ENCODE measurements around the gene RPS6KA2.

RPS6KA2 gene

DNA sequence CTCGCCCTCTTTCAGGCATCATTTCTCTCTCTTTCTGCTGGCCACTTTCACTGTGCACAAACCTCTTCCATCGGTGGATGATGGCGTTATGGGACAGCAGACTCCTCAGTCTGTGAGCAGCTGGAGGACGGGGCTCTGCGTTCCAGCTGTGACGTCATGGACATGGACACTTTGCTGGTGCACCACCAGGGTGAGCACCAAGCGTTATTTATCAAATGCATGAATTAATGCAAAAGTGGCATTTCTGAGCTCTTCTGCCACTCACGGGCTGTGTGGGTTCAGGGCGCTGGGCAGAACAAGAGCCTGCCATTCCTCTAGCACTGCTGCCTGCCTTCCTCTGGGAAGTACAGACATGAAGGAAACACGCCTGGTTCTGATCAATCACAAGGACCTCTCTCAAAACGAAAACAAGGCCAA lies 161.4 kb downstream of the RPS6KA2 start:
- Histone ChIP-seq H2BK5ac (ENCODE audit: low read depth, low read length, poor library complexity) (no peak overlapping the region), H2AK5ac (ENCODE audit: low read length) (no peak overlapping the region), H3K9me3 (ENCODE audit: insufficient read depth, low read depth, low read length) (no peaks in the 10 kb centered on the region), H3K79me1 (ENCODE audit: low read length) (no peaks in the 10 kb centered on the region), H3K4me3 (ENCODE audit: low read depth, low read length) (no peak overlapping the region), H3K9ac (ENCODE audit: low read length) (no peak overlapping the region), H3K36me3 (ENCODE audit: control insufficient read depth in 1 of 2, insufficient read depth in 2 of 2, low read length in 2 of 2) (peaks cover 5 to 8% of the 10 kb centered on the region in 2 experiments), H3K27me3 (ENCODE audit: insufficient read depth, low read length) (no peaks in the 10 kb centered on the region), H2BK12ac (ENCODE audit: low read length) (no peak overlapping the region), H3K14ac (ENCODE audit: low read length) (no peak overlapping the region), H4K12ac (ENCODE audit: low read depth, low read length) (no peak overlapping the region), H3K4ac (ENCODE audit: low read depth, low read length) (no peak overlapping the region), H4K8ac (ENCODE audit: low read depth, low read length) (no peak overlapping the region), H4K91ac (ENCODE audit: low read depth, low read length) (no peak overlapping the region), H3K4me1 (ENCODE audit: control insufficient read depth in 1 of 2, insufficient read depth in 2 of 2, low read length in 2 of 2) (peaks cover 3 to 17% of the 10 kb centered on the region in 2 experiments), H3K27ac (ENCODE audit: low read depth, low read length) (peak overlapping the region; percentile 3), H3K18ac (ENCODE audit: low read length) (no peak overlapping the region), H2BK120ac (ENCODE audit: insufficient read depth, low read length, poor library complexity) (no peak overlapping the region), H3K23ac (ENCODE audit: low read length) (no peak overlapping the region), H3K79me2 (ENCODE audit: control insufficient read depth, insufficient read depth, low read length, poor library complexity) (no peaks in the 10 kb centered on the region), H3K4me2 (ENCODE audit: low read length) (no peak overlapping the region), H2AFZ (ENCODE audit: insufficient read depth, low read length, poor library complexity) (no peak overlapping the region)
- DNase-seq, result peak in 1 of 2 donors; percentile 39
- WGBS (ENCODE audit: extremely low coverage, insufficient coverage, insufficient read length), result no CpG with 5 or more reads among the region's 11 CpGs

DNA sequence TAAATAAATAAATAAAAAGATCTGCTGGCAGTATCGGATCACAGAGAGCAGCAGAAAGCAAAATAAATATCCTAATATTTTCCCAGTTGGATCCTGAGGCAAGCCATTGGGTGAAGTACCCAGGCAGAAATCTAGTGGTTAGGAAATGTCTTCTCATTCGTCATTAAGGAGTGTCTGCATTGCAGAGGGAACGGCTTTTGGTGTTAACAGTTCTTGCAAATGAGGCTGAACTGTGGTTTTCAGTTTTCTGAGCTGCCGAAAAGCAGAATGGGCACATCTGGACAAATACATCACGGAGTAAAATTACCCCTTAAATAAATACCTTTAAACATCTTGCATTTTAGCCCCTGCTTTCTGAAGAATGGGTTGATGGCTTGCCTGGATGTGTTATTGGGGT lies 162.1 kb downstream of the RPS6KA2 start:
- Histone ChIP-seq H3K27me3 (ENCODE audit: insufficient read depth, low read length) (no peaks in the 10 kb centered on the region), H3K4me3 (ENCODE audit: low read depth, low read length) (no peak overlapping the region), H3K79me2 (ENCODE audit: control insufficient read depth, insufficient read depth, low read length, poor library complexity) (no peaks in the 10 kb centered on the region), H2AFZ (ENCODE audit: insufficient read depth, low read length, poor library complexity) (no peak overlapping the region), H2BK12ac (ENCODE audit: low read length) (no peak overlapping the region), H3K14ac (ENCODE audit: low read length) (no peak overlapping the region), H3K4ac (ENCODE audit: low read depth, low read length) (no peak overlapping the region), H3K4me2 (ENCODE audit: low read length) (no peak overlapping the region), H2BK5ac (ENCODE audit: low read depth, low read length, poor library complexity) (no peak overlapping the region), H4K91ac (ENCODE audit: low read depth, low read length) (no peak overlapping the region), H4K8ac (ENCODE audit: low read depth, low read length) (no peak overlapping the region), H4K12ac (ENCODE audit: low read depth, low read length) (no peak overlapping the region), H3K36me3 (ENCODE audit: control insufficient read depth in 1 of 2, insufficient read depth in 2 of 2, low read length in 2 of 2) (peaks cover 5 to 8% of the 10 kb centered on the region in 2 experiments), H3K18ac (ENCODE audit: low read length) (no peak overlapping the region), H3K27ac (ENCODE audit: low read depth, low read length) (no peak overlapping the region), H3K79me1 (ENCODE audit: low read length) (no peaks in the 10 kb centered on the region), H3K23ac (ENCODE audit: low read length) (no peak overlapping the region), H2AK5ac (ENCODE audit: low read length) (no peak overlapping the region), H3K4me1 (ENCODE audit: control insufficient read depth in 1 of 2, insufficient read depth in 2 of 2, low read length in 2 of 2) (peaks cover 6 to 15% of the 10 kb centered on the region in 2 experiments), H3K9ac (ENCODE audit: low read length) (no peak overlapping the region), H2BK120ac (ENCODE audit: insufficient read depth, low read length, poor library complexity) (no peak overlapping the region), H3K9me3 (ENCODE audit: insufficient read depth, low read depth, low read length) (no peaks in the 10 kb centered on the region)
- WGBS (ENCODE audit: extremely low coverage, insufficient coverage, insufficient read length), result no CpG with 5 or more reads among the region's 5 CpGs
- no peak for DNase-seq

- H4K91ac ChIP-seq (ENCODE audit: low read depth, low read length), result no peak overlapping the region
- no peak overlapping the region for H3K4me3 ChIP-seq (ENCODE audit: low read depth, low read length)
- no peak overlapping the region for H3K9ac ChIP-seq (ENCODE audit: low read length)
- H3K4me1 ChIP-seq (ENCODE audit: control insufficient read depth in 1 of 2, insufficient read depth in 2 of 2, low read length in 2 of 2), result peaks cover 6 to 14% of the 10 kb centered on the region in 2 experiments
- H3K14ac ChIP-seq (ENCODE audit: low read length), result no peak overlapping the region
- no peak overlapping the region for H3K18ac ChIP-seq (ENCODE audit: low read length)
- H2AK5ac ChIP-seq (ENCODE audit: low read length), result no peak overlapping the region
- H3K9me3 ChIP-seq (ENCODE audit: insufficient read depth, low read depth, low read length), result no peaks in the 10 kb centered on the region
- H3K4ac ChIP-seq (ENCODE audit: low read depth, low read length), result no peak overlapping the region
- H3K79me1 ChIP-seq (ENCODE audit: low read length), result no peaks in the 10 kb centered on the region
- no CpG with 5 or more reads among the region's 22 CpGs for WGBS (ENCODE audit: extremely low coverage, insufficient coverage, insufficient read length)
- no peak overlapping the region for H2BK120ac ChIP-seq (ENCODE audit: insufficient read depth, low read length, poor library complexity)
- H3K36me3 ChIP-seq (ENCODE audit: control insufficient read depth in 1 of 2, insufficient read depth in 2 of 2, low read length in 2 of 2), result peaks cover 5 to 6% of the 10 kb centered on the region in 2 experiments
- H2BK5ac ChIP-seq (ENCODE audit: low read depth, low read length, poor library complexity), result no peak overlapping the region
- H3K79me2 ChIP-seq (ENCODE audit: control insufficient read depth, insufficient read depth, low read length, poor library complexity), result no peaks in the 10 kb centered on the region
- H3K23ac ChIP-seq (ENCODE audit: low read length), result no peak overlapping the region
- no peak overlapping the region for H4K8ac ChIP-seq (ENCODE audit: low read depth, low read length)
- no peak overlapping the region for H2BK12ac ChIP-seq (ENCODE audit: low read length)
- H3K4me2 ChIP-seq (ENCODE audit: low read length), result no peak overlapping the region
- H2AFZ ChIP-seq (ENCODE audit: insufficient read depth, low read length, poor library complexity), result no peak overlapping the region
- no peak for DNase-seq
- no peak overlapping the region for H4K12ac ChIP-seq (ENCODE audit: low read depth, low read length)
- no peak overlapping the region for H3K27ac ChIP-seq (ENCODE audit: low read depth, low read length)
- no peaks in the 10 kb centered on the region for H3K27me3 ChIP-seq (ENCODE audit: insufficient read depth, low read length)
Observed at GRCh38 chr6:166464068-166465002, 162.7 kb downstream of the RPS6KA2 start.

DNA sequence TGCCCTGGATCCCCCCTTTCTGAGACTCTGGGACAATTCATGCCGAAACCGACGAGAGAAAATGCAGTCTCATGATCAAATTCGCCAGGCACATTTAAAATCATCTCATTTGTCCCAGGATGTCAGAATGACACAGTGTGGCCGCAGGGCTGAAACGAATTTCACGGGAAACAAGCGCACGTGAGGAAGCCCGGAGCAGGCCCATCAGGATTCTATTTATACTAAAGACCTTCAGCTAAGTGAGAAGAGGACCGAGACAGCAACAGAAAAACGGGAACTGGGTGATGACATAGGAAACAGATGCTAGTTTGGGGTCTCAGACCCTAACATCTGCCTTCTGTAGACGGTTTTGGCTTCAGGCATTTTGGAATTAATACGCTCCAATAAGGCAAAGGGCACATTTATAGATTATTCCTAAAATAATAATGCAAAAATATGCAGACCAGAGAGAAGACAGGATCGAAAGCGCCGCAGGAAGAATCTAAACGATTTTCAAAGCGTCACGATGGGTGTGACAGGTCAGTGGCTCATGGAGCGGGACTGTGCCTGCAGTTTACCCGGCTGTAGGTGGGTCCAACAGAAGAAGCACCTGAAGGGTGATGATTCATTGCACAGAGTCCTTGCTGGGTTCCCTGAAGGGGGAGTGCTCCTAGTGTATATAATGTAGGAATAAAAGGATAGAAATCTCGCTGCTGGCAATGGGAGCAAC lies 163.5 kb downstream of the RPS6KA2 start:
- Histone ChIP-seq H3K18ac (ENCODE audit: low read length) (no peak overlapping the region), H3K4ac (ENCODE audit: low read depth, low read length) (no peak overlapping the region), H3K27ac (ENCODE audit: low read depth, low read length) (no peak overlapping the region), H3K4me1 (ENCODE audit: control insufficient read depth in 1 of 2, insufficient read depth in 2 of 2, low read length in 2 of 2) (peaks cover 6 to 14% of the 10 kb centered on the region in 2 experiments), H3K23ac (ENCODE audit: low read length) (no peak overlapping the region), H3K79me2 (ENCODE audit: control insufficient read depth, insufficient read depth, low read length, poor library complexity) (no peaks in the 10 kb centered on the region), H4K12ac (ENCODE audit: low read depth, low read length) (no peak overlapping the region), H3K9me3 (ENCODE audit: insufficient read depth, low read depth, low read length) (no peaks in the 10 kb centered on the region), H2AK5ac (ENCODE audit: low read length) (no peak overlapping the region), H3K4me2 (ENCODE audit: low read length) (no peak overlapping the region), H3K14ac (ENCODE audit: low read length) (no peak overlapping the region), H2BK5ac (ENCODE audit: low read depth, low read length, poor library complexity) (no peak overlapping the region), H3K4me3 (ENCODE audit: low read depth, low read length) (no peak overlapping the region), H4K91ac (ENCODE audit: low read depth, low read length) (no peak overlapping the region), H3K9ac (ENCODE audit: low read length) (no peak overlapping the region), H4K8ac (ENCODE audit: low read depth, low read length) (no peak overlapping the region), H2AFZ (ENCODE audit: insufficient read depth, low read length, poor library complexity) (no peak overlapping the region), H3K27me3 (ENCODE audit: insufficient read depth, low read length) (no peaks in the 10 kb centered on the region), H2BK120ac (ENCODE audit: insufficient read depth, low read length, poor library complexity) (no peak overlapping the region), H3K36me3 (ENCODE audit: control insufficient read depth in 1 of 2, insufficient read depth in 2 of 2, low read length in 2 of 2) (peaks cover 6 to 7% of the 10 kb centered on the region in 2 experiments), H3K79me1 (ENCODE audit: low read length) (no peaks in the 10 kb centered on the region), H2BK12ac (ENCODE audit: low read length) (no peak overlapping the region)
- WGBS (ENCODE audit: extremely low coverage, insufficient coverage, insufficient read length), result no CpG with 5 or more reads among the region's 23 CpGs
- peak; percentile 31 to 54 for DNase-seq
